Measurements from ENCODE around the gene GUCA1A. TPM values are rescaled to one million over a fixed set of nuclear protein-coding genes. Genes with fewer than 3 reads are reported as not detected.
"Not testable (repeated sequence)": the region's sequence is repeated elsewhere in the genome, so short reads cannot be mapped to it uniquely, and the experiment has no call there.

GUCA1A gene
- total RNA-seq, 1 donor from 2014 or later: not detected

- TF ChIP-seq CTCF (IDR thresholded peaks at IDR 0.05): no peak
- H3K4me3 Mint-ChIP-seq (ENCODE audit: unreplicated experiment): no peak overlapping the region
- no peaks in the 10 kb centered on the region for H3K9me3 Mint-ChIP-seq (ENCODE audit: unreplicated experiment)
- no peak for DNase-seq (ENCODE audit: extremely low spot score, unreplicated experiment)
- no peaks in the 10 kb centered on the region for H3K27me3 Mint-ChIP-seq (ENCODE audit: unreplicated experiment)
- H3K4me1 Mint-ChIP-seq (ENCODE audit: unreplicated experiment): peaks cover 24% of the 10 kb centered on the region
- no peaks in the 10 kb centered on the region for H3K36me3 Mint-ChIP-seq (ENCODE audit: unreplicated experiment)
- H3K27ac Mint-ChIP-seq (ENCODE audit: unreplicated experiment): no peak overlapping the region
Measured at GRCh38 chr6:42188406-42188805, 15.2 kb downstream of the GUCA1A start.

DNA sequence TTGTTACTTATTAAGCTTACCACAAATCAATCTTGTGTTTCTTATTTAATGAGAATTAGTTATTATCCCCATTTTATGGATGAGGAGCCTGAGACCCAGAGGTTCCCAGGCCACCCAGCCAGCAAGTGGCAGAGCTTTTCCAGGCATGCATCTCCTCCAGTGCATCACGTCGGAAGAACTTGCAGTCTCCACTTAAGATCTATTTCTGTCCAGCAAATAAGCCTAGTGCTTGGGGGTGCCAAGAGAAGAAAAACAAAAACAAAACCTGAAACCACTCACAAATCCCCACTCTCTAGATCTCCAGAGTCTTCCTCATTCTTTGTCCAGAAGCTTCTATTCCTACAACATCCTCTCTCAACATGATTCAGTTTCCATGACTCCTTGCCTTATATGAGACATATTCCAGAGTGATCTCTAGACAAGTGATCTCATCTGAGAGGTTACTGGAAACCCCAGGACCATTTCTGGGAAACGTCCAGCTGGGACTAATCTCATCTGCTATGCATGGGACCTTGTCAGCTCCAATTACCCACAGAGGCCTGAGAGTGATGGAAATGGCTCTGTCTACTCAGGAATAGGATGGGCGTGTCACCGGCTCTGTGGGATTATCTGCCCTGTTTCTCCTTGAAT is 17.5 kb downstream of the GUCA1A start:
- Mint-ChIP-seq H3K27ac (ENCODE audit: unreplicated experiment) (peak overlapping the region; percentile 54), H3K27me3 (ENCODE audit: unreplicated experiment) (no peaks in the 10 kb centered on the region), H3K4me3 (ENCODE audit: unreplicated experiment) (no peak overlapping the region), H3K9me3 (ENCODE audit: unreplicated experiment) (no peaks in the 10 kb centered on the region), H3K36me3 (ENCODE audit: unreplicated experiment) (no peaks in the 10 kb centered on the region), H3K4me1 (ENCODE audit: unreplicated experiment) (peaks cover 28% of the 10 kb centered on the region)
- DNase-seq (ENCODE audit: extremely low spot score, unreplicated experiment): no peak
- no peak for TF ChIP-seq CTCF (IDR thresholded peaks at IDR 0.05)

- not testable (repeated sequence) for H3K27ac Mint-ChIP-seq (ENCODE audit: unreplicated experiment); H3K4me3 Mint-ChIP-seq (ENCODE audit: unreplicated experiment); H3K27me3 Mint-ChIP-seq (ENCODE audit: unreplicated experiment); H3K36me3 Mint-ChIP-seq (ENCODE audit: unreplicated experiment); DNase-seq (ENCODE audit: extremely low spot score, unreplicated experiment); H3K9me3 Mint-ChIP-seq (ENCODE audit: unreplicated experiment)
- H3K4me1 Mint-ChIP-seq (ENCODE audit: unreplicated experiment): peaks cover 28% of the 10 kb centered on the region
Measured at GRCh38 chr6:42192385-42192784, 19.2 kb downstream of the GUCA1A start.

DNA sequence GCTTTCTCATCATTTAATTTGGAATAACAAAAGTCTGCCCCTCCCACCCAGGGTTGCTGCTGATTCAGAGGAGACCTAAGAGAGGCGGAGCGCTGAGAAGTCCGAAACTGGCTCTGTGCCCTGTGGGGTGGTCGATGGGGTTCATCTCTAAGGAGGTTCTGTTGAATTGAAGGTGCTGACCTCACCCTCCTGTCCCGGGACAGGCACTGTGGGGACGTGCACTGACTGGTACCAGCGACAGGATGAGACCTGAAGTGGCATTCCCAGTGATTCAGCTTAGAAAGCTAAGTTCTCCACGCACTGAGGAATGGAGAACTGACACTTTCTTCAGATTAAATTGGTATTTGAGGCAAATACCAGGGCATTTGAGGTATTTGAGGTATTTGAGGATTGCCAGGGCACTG is 20.3 kb downstream of the GUCA1A start:
- Mint-ChIP-seq H3K27ac (ENCODE audit: unreplicated experiment) (no peak overlapping the region), H3K27me3 (ENCODE audit: unreplicated experiment) (no peaks in the 10 kb centered on the region), H3K9me3 (ENCODE audit: unreplicated experiment) (no peaks in the 10 kb centered on the region), H3K4me3 (ENCODE audit: unreplicated experiment) (no peak overlapping the region), H3K4me1 (ENCODE audit: unreplicated experiment) (peaks cover 28% of the 10 kb centered on the region), H3K36me3 (ENCODE audit: unreplicated experiment) (peaks cover 2% of the 10 kb centered on the region)
- no peak for DNase-seq (ENCODE audit: extremely low spot score, unreplicated experiment)
- TF ChIP-seq CTCF (IDR thresholded peaks at IDR 0.05): no peak

DNA sequence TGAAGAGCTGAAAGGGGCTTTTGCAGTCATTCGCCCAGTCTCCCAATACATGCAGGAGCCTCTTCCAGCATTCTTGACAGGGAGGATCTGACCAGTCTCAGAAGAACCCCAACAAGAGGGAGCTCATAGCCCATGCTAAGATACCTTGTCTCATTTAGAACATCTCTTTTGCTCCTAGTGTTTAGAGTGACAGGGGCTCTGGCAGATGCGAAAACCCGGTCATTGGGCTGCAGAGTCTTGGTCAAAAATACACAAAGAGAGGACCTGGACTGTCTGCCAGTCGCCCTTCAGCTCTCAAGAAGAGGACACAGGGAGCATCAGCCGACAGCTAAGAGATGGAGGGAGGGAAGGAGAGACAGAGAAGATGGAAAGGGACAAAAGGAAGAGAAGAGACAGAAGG is 20.9 kb downstream of the GUCA1A start:
- H3K4me1 Mint-ChIP-seq (ENCODE audit: unreplicated experiment): peaks cover 28% of the 10 kb centered on the region
- peak overlapping the region; percentile 33 for H3K27ac Mint-ChIP-seq (ENCODE audit: unreplicated experiment)
- H3K36me3 Mint-ChIP-seq (ENCODE audit: unreplicated experiment): peaks cover 2% of the 10 kb centered on the region
- H3K9me3 Mint-ChIP-seq (ENCODE audit: unreplicated experiment): no peaks in the 10 kb centered on the region
- no peaks in the 10 kb centered on the region for H3K27me3 Mint-ChIP-seq (ENCODE audit: unreplicated experiment)
- TF ChIP-seq CTCF (IDR thresholded peaks at IDR 0.05): no peak
- H3K4me3 Mint-ChIP-seq (ENCODE audit: unreplicated experiment): no peak overlapping the region
- no peak for DNase-seq (ENCODE audit: extremely low spot score, unreplicated experiment)

DNA sequence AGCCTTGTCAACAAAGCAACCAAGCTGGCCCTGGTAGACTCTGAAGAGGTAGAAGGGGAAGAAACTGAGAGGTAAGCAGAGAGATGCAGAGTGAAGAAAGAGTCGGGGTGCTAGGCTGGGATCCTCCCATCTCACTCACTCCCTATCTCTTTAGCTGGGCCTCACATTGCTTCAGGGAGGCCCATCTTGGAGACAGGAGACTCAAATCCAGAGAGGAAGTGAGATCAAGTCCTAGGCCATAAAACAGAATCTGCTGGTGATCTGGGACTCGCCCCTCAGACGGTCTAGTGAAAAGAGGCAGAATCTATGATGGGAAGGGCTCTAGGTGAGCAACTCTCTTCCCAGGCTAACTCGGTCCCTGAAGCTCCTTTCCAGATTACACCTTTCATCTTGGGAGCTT is 22.3 kb downstream of the GUCA1A start:
- H3K4me3 Mint-ChIP-seq (ENCODE audit: unreplicated experiment): no peak overlapping the region
- DNase-seq (ENCODE audit: extremely low spot score, unreplicated experiment): no peak
- peaks cover 33% of the 10 kb centered on the region for H3K4me1 Mint-ChIP-seq (ENCODE audit: unreplicated experiment)
- peaks cover 5% of the 10 kb centered on the region for H3K9me3 Mint-ChIP-seq (ENCODE audit: unreplicated experiment)
- H3K27ac Mint-ChIP-seq (ENCODE audit: unreplicated experiment): no peak overlapping the region
- peaks cover 5% of the 10 kb centered on the region for H3K36me3 Mint-ChIP-seq (ENCODE audit: unreplicated experiment)
- no peak for TF ChIP-seq CTCF (IDR thresholded peaks at IDR 0.05)
- no peaks in the 10 kb centered on the region for H3K27me3 Mint-ChIP-seq (ENCODE audit: unreplicated experiment)

All from osteocyte (in vitro differentiated cells).